ENCODE results near the gene VWC2L. TPM values are rescaled to one million over a fixed set of nuclear protein-coding genes. Genes with fewer than 3 reads are reported as not detected.

Gene VWC2L
- total and polyA plus RNA-seq, 2 of the 8 experiments (the other 6 are each of a cell fraction or from before 2014, with no cell fraction given) = not detected

DNA sequence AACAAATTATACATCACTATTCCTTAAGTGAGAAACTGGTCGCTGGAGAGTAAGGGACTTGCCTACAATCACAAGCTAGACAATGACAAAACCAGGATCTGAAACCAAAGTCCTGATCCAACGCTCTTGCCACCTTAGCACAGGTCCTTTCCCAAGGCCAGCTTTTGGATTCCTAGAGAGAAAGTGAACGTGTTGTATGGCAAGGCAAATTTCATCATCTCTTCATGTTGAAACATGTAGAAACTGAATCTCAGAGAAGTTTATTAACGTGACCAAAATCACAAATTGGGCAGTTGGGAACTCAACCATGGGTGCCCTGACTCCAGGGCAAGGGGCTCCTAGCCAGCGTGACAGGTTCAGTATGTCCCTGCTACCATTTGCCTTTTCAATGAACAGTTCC, 118.2 kb downstream of the VWC2L start (continued):
- TF ChIP-seq, protein P1, sequence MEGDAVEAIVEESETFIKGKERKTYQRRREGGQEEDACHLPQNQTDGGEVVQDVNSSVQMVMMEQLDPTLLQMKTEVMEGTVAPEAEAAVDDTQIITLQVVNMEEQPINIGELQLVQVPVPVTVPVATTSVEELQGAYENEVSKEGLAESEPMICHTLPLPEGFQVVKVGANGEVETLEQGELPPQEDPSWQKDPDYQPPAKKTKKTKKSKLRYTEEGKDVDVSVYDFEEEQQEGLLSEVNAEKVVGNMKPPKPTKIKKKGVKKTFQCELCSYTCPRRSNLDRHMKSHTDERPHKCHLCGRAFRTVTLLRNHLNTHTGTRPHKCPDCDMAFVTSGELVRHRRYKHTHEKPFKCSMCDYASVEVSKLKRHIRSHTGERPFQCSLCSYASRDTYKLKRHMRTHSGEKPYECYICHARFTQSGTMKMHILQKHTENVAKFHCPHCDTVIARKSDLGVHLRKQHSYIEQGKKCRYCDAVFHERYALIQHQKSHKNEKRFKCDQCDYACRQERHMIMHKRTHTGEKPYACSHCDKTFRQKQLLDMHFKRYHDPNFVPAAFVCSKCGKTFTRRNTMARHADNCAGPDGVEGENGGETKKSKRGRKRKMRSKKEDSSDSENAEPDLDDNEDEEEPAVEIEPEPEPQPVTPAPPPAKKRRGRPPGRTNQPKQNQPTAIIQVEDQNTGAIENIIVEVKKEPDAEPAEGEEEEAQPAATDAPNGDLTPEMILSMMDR (IDR thresholded peaks at IDR 0.05; ENCODE audit: control extremely low read depth in 1 of 3, insufficient read depth in 1 of 3, low read depth in 1 of 3, low read length in 3 of 3) = no peak
- TF ChIP-seq, protein P2, sequence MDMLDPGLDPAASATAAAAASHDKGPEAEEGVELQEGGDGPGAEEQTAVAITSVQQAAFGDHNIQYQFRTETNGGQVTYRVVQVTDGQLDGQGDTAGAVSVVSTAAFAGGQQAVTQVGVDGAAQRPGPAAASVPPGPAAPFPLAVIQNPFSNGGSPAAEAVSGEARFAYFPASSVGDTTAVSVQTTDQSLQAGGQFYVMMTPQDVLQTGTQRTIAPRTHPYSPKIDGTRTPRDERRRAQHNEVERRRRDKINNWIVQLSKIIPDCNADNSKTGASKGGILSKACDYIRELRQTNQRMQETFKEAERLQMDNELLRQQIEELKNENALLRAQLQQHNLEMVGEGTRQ (IDR thresholded peaks at IDR 0.05; ENCODE audit: low read length) = no peak

Measured in H1 (cell line).